Measurements from ENCODE around the gene ZKSCAN2.

ZKSCAN2 gene

GRCh38 chr16:25194273-25194878 is 63.3 kb downstream of the ZKSCAN2 start:
- H3K4me3 Mint-ChIP-seq, result no peak overlapping the region
- H3K4me1 Mint-ChIP-seq, result no peaks in the 10 kb centered on the region
- no peaks in the 10 kb centered on the region for H3K36me3 Mint-ChIP-seq
- no peaks in the 10 kb centered on the region for H3K9me3 Mint-ChIP-seq
- no peak overlapping the region for H3K27ac Mint-ChIP-seq
- H3K27me3 Mint-ChIP-seq, result no peaks in the 10 kb centered on the region

GRCh38 chr16:25192096-25192495 is 65.5 kb downstream of the ZKSCAN2 start:
- Mint-ChIP-seq H3K4me1 (no peaks in the 10 kb centered on the region), H3K9me3 (no peaks in the 10 kb centered on the region), H3K27ac (no peak overlapping the region), H3K4me3 (no peak overlapping the region), H3K36me3 (no peaks in the 10 kb centered on the region), H3K27me3 (no peaks in the 10 kb centered on the region)

- Mint-ChIP-seq H3K4me3 (no peak overlapping the region), H3K27ac (no peak overlapping the region), H3K9me3 (no peaks in the 10 kb centered on the region), H3K27me3 (no peaks in the 10 kb centered on the region), H3K4me1 (no peaks in the 10 kb centered on the region), H3K36me3 (no peaks in the 10 kb centered on the region)
These were observed 68.3 kb downstream of the ZKSCAN2 start for GRCh38 chr16:25189305-25189704.

- no peaks in the 10 kb centered on the region for H3K9me3 Mint-ChIP-seq
- no peaks in the 10 kb centered on the region for H3K27me3 Mint-ChIP-seq
- no peak overlapping the region for H3K27ac Mint-ChIP-seq
- H3K36me3 Mint-ChIP-seq, result no peaks in the 10 kb centered on the region
- no peak overlapping the region for H3K4me3 Mint-ChIP-seq
- H3K4me1 Mint-ChIP-seq, result no peaks in the 10 kb centered on the region
These were observed 70.2 kb downstream of the ZKSCAN2 start for GRCh38 chr16:25187491-25187795.

Data from activated naive CD4-positive, alpha-beta T cell treated with anti-CD3 and anti-CD28 coated beads, Interleukin-2, amount 50 U/mL, for 24 hours (primary cell).